Heart left ventricle (tissue), 13 donors: ENCODE results near the gene KCNJ10.

ENCODE experiments used
- CTCF ChIP-seq, 12 donors: fragments of 200-600 bp; sonication (generic) in 4 of 12; IDR thresholded peaks; one replicate each; pipeline versions ENCODE4 v1.5.0 to v1.8.0; 2018 to 2022; ENCODE audit warnings: antibody characterized with exemption in 12 of 12, mild to moderate bottlenecking in 5 of 12
- POLR2A ChIP-seq, 2 donors: fragments of 450-650 bp; IDR thresholded peaks; one replicate each; pipeline ENCODE4 v1.6.1; 2017; ENCODE audit warnings: antibody characterized with exemption in 2 of 2, mild to moderate bottlenecking in 2 of 2, moderate library complexity in 2 of 2
- donor health status: ischemic (EF 13 %, LVEDD 7.1; RV severe dilation, severe dysfunction).
- donor health status: DM: no; HTN: yes; CAD: no.
- donor health status: DM: no; HTN: no; CAD: no.
- donor health status: ischemic (EF 25% LVEDD 6.9; RV normal size, moderate dysfunction).
- donor health status: ischemic (EF 25% LVEDD 5.7; RV mildly dilated, moderate dysfunction).
- donor health status: ischemic (EF 35%, LVEDD 5.7; RV mildly dilated, moderate dysfunction).
- donor health status: nonischemic (EF 11% LVEDD 7.7; RV severe dilation, severe dysfunction).
- donor health status: DM: yes; HTN: yes; CAD: no.
- donor health status: PGD.
- donor health status: ischemic (EF 29% LVEDD 5.4; RV normal size, mild dysfunction).
- donor health status: nonischemic (EF 23%, LVEDD 6.1; RV moderate dilation, normal function).

DNA sequence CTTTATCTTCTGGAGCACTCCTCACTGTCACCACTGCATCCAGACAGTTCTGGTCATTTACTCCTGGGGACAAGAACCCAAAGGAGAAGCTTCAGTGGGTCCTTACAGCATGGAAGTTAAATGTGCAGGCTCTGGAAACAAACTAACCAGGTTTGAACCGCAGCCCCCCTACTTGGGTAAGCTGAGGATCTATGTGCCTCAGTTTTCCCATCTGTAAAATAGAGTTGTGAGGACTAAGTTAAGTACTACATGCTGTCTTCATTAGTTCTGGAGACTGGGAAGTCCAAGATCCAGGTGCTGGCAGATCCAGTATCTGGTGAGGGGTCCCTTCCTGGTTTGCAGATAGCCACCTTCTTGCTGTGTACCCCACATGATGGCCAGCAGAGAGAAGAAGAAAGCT is 37.6 kb upstream of the KCNJ10 start:
- TF ChIP-seq CTCF (IDR thresholded peaks at IDR 0.05) (no peak), POLR2A (IDR thresholded peaks at IDR 0.05) (no peak)
